Liver (tissue), 3 donors: ENCODE data around the gene SPATA31E1.

Experiments
- CTCF ChIP-seq: fragments of 150-350 bp; IDR thresholded peaks from 2 replicates; pipeline ENCODE4 v1.5.1; 2017; ENCODE audit warnings: improper control_type of control experiment, low read depth, low read length; ENCODE audit not compliant: missing input control
- EGR1 ChIP-seq, 2 donors: IDR thresholded peaks; 2 replicates each; pipeline ENCODE4 v1.6.1; 2016 to 2018; ENCODE audit warnings: antibody characterized with exemption in 2 of 2, low read depth in 2 of 2
- FOXA1 ChIP-seq: IDR thresholded peaks from 2 replicates; pipeline ENCODE4 v1.6.1; 2016; ENCODE audit warnings: antibody characterized with exemption
- GABPA ChIP-seq, 2 donors: IDR thresholded peaks in 1 of 2; conservative IDR thresholded peaks in 1 of 2; 2 replicates each; pipeline ENCODE4 v1.6.1; 2016; ENCODE audit warnings: antibody characterized with exemption in 2 of 2, mild to moderate bottlenecking in 1 of 2, moderate library complexity in 1 of 2
- JUND ChIP-seq, 2 donors: IDR thresholded peaks; 2 replicates each; pipeline ENCODE4 v1.6.1; 2016; ENCODE audit warnings: antibody characterized with exemption in 2 of 2
- REST ChIP-seq: IDR thresholded peaks from 2 replicates; pipeline ENCODE4 v1.6.1; 2016; ENCODE audit warnings: antibody characterized with exemption, mild to moderate bottlenecking
- RXRA ChIP-seq, 2 donors: IDR thresholded peaks; 2 replicates each; pipeline ENCODE4 v1.6.1; 2017 to 2018; ENCODE audit warnings: antibody characterized with exemption in 2 of 2, mild to moderate bottlenecking in 1 of 2
- TAF1 ChIP-seq: conservative IDR thresholded peaks from 2 replicates; pipeline ENCODE4 v1.6.1; 2016; ENCODE audit warnings: antibody characterized with exemption, mild to moderate bottlenecking
- donor health status: healthy.
- donor health status: healthy.

GRCh38 chr9:87853876-87854579, 28.6 kb upstream of the SPATA31E1 start:
- no peak for TF ChIP-seq GABPA (IDR thresholded peaks at IDR 0.05 in 1 of 2, conservative IDR thresholded peaks at IDR 0.05 in 1 of 2)
- no peak for TF ChIP-seq CTCF
- no peak for TF ChIP-seq RXRA (IDR thresholded peaks at IDR 0.05)
- no peak for TF ChIP-seq EGR1 (IDR thresholded peaks at IDR 0.05; ENCODE audit: low read depth in 2 of 2)
- no peak for TF ChIP-seq JUND (IDR thresholded peaks at IDR 0.05)
- TF ChIP-seq TAF1 = no peak
- TF ChIP-seq REST = no peak
- TF ChIP-seq FOXA1 = no peak
